COLO829 (cell line): ENCODE measurements around the gene ZNF254.
"Not testable (repeated sequence)": the region's sequence is repeated elsewhere in the genome, so short reads cannot be mapped to it uniquely, and the experiment has no call there.

Source experiments
- DNase-seq: peaks from one replicate; pipeline ENCODE4 v3.0.0; 2012; ENCODE audit warnings: low spot score

ZNF254 gene

DNA sequence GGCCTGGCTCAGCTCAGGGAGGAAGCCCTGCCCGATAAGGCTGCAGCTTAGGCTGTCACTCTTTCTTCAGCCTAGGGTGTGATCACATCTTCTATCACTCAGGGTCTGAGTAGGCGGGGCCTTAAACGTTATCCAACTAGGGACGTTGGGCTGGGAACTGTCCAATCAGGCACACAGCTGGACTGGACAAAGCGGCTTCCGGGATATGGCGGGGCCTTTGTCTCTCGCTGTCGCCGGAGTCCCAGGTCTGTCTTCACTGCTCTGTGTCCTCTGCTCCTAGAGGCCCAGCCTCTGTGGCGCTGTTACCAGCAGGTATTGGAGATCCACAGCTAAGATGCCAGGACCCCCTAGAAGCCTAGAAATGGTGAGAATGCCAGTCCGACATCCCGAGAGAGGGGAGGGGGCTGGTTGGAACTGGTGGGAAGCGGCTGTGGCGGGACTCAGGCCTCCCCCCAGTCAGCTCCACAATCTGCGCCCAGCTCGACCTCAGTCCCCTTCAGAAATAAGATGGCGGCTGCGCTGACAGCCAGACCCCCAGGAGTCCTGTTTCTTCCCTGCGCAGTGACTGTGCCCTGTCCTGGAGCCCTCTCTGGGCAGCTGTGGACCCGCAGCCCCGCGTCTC, at the start of gene ZNF254:
Gene ZNF254, plus strand, starts transcription at position 214 of the 622 bp plus-strand sequence. Its CDS starts 121 bp downstream, at position 335.
- no peak for DNase-seq

DNA sequence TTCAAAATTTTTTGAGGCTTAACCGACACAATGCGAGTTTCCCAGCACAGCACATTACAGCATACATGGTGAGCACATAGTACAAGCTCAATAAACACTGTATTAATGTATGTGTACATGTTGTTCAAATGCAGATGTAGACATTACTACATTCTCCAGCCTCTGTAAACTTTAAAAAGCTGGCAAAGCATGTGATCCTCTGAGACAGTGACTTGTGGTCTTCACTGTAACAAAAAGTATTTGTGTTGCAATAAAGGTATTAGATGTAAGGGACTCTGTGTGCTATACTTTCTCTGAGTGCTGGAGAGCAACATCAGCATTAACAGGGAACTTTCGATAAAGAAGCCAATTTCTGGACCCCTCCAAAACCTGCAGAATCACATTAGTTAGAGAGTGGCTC, 46.4 kb upstream of the ZNF254 start:
- no peak for DNase-seq

DNA sequence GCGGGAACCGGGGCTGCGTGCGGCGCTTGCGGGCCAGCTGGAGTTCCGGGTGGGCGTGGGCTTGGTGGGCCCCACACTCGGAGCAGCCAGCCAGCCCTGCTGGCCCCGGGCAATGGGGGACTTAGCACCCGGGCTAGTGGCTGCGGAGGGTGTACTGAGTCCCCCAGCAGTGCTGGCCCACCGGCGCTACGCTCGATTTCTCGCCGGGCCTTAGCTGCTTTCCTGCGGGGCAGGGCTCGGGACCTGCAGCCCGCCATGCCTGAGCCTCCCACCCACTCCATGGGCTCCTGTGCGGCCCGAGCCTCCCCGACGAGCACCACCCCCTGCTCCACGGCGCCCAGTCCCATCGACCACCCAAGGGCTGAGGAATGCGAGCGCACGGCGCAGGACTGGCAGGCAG, 45.7 kb upstream of the ZNF254 start:
- DNase-seq: not testable (repeated sequence)

DNA sequence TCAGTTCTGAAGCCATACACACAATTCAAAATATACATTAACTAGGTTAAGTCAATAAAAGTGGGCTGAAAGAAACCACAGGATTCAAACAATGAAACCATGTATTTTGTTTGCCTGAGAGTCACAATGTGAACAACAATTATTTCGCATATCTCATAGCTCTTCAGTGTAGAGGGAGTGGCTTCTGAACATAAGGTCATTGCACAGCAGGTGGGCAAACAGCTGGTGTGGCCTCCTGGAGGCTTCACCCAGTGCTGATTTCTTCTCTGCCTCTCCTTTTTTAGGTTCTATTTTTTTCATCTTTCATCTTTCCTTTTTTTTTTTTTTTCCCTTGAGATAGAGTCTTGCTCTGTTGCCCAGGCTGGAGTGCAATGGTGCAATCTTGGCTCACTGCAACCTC, 40.4 kb upstream of the ZNF254 start:
- no peak for DNase-seq

GRCh38 chr19:24048261-24048660, 38.7 kb upstream of the ZNF254 start:
- no peak for DNase-seq

DNA sequence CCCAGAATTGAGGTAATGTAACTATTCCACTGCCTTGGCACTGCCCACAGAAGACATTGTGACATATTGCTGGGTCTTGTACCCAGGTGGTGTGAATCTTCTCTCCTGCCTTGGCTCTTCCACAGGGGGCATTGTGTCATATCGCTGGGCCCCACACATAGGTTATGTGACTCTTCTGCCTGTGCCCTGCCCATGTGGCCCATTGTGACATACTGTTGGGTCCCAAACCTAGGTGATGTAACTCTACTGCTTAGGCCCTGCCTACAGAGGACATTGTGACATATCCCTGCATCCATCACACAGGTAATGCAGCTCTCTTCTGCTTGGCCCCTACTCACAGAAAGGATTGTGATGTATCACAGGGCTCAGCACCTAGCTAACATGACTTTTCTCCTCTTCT, 37.5 kb upstream of the ZNF254 start:
- DNase-seq: no peak

- no peak for DNase-seq
Observed at GRCh38 chr19:24051516-24051915, 35.5 kb upstream of the ZNF254 start.

- DNase-seq: no peak
Observed at GRCh38 chr19:24052811-24053210, 34.2 kb upstream of the ZNF254 start.

GRCh38 chr19:24053601-24054000, 33.4 kb upstream of the ZNF254 start:
- no peak for DNase-seq

- DNase-seq: no peak
Observed at GRCh38 chr19:24054044-24054935, 32.7 kb upstream of the ZNF254 start.

DNA sequence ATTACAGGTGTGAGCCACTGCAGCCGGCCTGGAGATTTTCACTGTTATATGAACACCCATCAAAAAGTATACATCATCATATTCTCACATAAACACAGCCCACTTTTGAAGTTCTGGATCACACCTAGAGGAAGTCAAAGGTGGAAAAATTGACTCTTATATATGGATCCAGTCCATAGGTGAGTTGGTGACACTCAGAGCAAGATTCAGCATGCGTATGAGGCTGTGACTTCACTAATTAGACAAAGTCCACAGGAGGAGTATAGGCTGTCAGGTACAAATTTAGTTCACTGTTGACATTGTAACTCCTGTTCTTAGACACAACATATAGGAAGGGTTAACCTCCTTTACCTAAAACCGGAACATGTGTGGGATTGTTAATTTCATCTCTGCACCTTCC, 31.4 kb upstream of the ZNF254 start:
- no peak for DNase-seq

DNA sequence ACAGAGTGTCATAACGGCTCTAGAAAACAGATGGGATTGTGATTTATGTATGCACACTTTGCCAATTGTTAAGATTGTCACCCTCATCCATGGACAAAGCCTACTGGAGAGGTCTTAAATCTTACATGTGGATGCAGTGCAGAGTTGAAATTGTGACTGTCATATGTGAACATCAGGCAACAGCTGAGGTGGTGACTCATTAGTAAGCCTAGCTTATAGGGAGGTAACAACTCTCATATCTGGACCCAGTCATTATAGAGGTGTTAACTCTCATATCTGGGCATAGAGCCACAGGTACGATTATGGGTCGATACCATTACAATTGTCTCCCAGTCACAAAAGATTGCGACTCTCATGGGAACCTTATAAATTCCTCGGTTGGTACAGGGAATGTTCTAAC, 29.8 kb upstream of the ZNF254 start:
- DNase-seq: no peak

DNA sequence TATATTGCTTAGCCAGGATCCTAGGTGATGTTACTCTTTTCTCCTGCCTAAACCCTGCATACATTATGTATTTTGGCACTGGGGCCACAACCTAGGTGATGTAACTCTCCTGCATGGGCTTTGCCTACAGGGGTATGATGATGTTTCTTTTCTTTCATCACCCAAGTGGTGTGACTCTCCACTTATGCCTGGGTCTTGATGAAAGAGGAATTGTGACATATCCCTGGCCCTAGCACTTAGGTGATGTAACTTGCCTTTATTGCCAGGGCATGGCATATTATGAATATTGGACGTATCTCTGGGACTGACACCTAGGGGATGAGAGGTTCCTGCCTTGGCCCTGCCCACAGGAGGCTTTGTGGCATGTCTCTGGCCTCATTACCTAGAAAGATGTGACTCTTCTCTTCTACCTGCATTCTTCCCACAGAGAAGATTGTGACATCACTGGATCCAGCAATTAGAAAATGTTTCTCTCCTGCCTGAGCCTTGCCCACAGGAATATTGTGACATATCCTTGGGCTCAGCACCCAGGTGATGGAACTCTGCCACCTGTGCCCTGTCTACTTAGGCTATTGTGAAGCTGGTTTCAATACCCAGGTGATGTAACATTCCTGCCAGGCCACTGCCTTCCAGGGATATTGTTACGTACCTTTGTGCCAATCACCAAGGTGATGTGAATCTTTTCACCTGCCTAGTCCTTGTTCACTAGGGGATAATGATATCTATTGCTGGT, 27.3 kb upstream of the ZNF254 start:
- no peak for DNase-seq

GRCh38 chr19:24060687-24061356, 26.2 kb upstream of the ZNF254 start:
- no peak for DNase-seq

DNA sequence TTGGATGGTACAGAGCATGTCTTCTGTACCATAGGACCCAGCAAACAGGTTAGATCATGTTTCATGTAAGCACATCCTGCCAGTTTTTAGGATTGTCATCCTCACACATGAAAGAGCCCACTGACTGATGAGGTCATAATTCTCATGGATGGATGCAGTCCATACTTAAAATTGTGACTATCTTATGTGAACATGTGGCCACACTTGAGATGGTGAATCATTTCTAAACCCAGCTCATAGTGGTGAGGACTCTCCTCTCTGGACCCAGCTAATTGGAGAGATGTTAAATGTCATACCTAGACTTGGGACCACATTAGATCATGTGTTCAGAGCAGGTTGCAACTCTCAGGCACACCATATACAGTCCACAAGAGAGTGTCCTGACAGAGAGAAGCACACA, 24.8 kb upstream of the ZNF254 start:
- DNase-seq: no peak

GRCh38 chr19:24063295-24063694, 23.7 kb upstream of the ZNF254 start:
- no peak for DNase-seq

GRCh38 chr19:24064175-24064574, 22.8 kb upstream of the ZNF254 start:
- DNase-seq: no peak

DNA sequence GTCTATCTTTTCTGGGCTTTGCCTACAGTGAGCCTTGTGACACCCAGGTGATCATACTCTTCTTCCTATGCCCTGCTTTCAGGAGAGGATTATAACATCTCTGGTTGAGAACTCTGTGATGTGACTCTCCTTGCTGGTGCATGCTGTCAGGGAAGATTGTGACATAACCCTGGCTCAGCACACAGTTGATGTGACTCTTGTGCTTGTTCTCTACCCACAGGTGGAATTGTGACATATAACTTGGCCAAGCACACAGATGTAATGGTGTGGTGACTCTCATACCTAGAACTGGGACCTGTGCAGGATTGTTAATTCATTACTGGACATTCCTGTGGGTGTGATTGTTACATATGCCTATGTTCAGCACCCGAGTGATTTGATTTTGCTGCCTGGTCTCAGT, 21.7 kb upstream of the ZNF254 start:
- DNase-seq: no peak

DNA sequence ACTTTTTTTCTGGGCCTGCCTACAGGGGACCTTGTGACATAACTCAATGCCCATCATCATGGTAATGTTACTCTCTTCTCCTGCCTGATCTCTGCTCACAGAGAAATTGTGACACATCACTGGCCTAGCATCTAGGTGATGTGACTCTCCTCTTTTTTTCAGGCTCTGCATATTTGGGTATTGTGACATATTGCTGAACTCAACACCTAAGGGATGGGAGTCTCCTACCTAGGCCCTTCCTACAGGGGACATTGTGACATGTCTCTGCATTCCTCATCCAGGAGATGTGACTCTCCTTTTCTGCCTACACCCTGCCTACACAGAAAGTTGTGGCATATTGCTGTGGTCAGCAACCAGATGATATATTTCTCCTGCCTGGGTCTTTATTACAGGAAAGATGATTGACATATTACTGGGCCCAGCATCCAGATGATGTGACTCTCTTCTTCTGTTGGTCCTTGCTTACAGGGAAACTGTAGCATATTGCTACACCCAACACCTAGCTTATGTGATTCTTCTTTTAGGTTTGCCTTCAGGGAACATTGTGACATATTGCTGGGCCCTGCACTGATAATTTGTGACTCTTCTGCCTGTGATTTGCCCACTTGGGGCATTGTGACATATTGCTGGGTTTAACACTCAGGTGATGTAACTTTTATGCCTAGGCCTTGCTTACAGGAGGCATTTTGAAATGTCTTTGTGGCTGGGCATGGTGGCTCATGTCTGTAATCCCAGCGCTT, 21.0 kb upstream of the ZNF254 start:
- no peak for DNase-seq

DNA sequence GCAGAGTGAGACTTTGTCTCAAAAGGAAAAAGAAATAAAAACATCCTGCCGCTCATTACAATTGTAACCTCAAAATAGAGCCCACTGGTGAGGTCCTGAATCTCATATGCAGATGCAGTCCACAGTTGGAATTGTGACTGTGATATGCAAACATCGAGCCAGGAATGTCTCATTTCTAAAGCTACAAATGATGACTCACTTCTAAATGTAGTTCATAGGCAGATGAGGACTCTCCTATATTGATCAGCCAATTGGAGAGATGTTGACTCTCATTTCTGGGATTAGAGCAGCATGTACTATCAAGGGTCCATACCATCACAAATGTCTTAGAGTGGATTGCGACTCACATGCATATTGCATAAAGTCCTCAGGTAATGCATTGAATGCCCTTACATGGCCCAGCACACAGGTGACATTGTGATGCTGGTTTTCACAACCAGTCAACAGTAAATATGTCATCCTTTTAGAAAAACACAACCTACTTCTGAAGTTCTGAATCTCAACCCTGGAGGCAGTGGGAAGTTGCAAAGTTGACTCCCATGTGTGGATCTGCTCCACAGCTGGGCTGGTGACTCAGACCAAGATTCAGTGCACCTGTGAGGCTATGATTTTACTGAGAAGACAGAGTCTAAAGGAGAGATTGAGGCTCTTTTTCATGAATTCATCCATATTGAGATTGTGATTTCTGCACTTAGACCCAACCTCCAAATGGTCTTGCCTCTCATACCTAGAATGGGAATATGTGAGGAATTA, 16.9 kb upstream of the ZNF254 start:
- DNase-seq: no peak

- no peak for DNase-seq
Observed at GRCh38 chr19:24071078-24071477, 15.9 kb upstream of the ZNF254 start.
